GM12875 (cell line): ENCODE results near the gene TPRN.

Experiments used
- H3K4me3 ChIP-seq: one replicate; pipeline ENCODE4 v1.5.1; 2011; ENCODE audit warnings: low read depth, low read length, control low read depth
- TF ChIP-seq, protein P1 (sequence below): IDR thresholded peaks from 2 replicates; pipeline ENCODE4 v1.5.1; 2011; ENCODE audit warnings: low read depth, mild to moderate bottlenecking, control low read depth, inconsistent platforms, low read length, moderate library complexity, borderline replicate concordance; ENCODE audit not compliant: insufficient read depth

TPRN gene

DNA sequence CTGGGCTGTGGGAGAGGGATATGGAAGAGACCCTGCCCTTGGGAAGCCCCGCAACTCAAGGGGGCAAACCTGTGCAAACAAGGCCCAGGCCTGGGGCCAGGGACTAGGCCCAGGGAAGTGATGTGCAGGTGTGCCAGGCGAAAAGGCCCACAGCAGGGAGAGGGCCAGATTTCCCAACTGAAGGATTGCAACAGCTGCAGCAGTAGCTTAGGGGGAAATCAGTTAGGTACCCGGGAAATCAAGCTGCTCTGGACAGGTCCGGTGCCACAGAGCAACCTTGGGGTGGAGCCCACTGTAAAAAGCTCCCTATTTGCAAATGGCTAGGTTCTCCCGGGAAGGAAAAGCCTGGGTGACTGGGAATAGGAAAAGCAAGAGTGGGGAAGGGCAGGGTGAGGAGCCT, 51.2 kb downstream of the TPRN start:
- H3K4me3 ChIP-seq: no peak overlapping the region
- TF ChIP-seq, protein P1, sequence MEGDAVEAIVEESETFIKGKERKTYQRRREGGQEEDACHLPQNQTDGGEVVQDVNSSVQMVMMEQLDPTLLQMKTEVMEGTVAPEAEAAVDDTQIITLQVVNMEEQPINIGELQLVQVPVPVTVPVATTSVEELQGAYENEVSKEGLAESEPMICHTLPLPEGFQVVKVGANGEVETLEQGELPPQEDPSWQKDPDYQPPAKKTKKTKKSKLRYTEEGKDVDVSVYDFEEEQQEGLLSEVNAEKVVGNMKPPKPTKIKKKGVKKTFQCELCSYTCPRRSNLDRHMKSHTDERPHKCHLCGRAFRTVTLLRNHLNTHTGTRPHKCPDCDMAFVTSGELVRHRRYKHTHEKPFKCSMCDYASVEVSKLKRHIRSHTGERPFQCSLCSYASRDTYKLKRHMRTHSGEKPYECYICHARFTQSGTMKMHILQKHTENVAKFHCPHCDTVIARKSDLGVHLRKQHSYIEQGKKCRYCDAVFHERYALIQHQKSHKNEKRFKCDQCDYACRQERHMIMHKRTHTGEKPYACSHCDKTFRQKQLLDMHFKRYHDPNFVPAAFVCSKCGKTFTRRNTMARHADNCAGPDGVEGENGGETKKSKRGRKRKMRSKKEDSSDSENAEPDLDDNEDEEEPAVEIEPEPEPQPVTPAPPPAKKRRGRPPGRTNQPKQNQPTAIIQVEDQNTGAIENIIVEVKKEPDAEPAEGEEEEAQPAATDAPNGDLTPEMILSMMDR: no peak

DNA sequence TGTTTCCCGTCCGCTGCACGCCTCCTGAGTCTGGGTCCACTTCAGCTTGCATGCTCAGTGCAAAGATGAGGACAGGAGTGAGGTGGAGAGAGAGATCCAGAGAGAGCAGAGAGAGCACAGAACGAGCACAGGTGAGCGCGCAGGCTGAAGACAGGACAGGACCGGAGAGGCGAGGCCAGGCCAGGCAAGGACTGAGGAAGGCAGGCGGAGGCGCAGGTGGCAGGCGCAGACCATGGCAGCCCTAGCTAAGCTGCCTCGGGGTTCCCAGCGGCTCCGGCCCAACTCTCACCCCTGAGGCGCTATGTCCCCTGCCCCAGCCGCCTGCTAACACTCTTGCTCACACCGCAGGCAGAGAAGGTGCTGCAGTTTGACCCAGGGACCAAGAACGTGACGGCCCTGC, 51.9 kb downstream of the TPRN start:
- TF ChIP-seq, protein P1: no peak
- no peak overlapping the region for H3K4me3 ChIP-seq

DNA sequence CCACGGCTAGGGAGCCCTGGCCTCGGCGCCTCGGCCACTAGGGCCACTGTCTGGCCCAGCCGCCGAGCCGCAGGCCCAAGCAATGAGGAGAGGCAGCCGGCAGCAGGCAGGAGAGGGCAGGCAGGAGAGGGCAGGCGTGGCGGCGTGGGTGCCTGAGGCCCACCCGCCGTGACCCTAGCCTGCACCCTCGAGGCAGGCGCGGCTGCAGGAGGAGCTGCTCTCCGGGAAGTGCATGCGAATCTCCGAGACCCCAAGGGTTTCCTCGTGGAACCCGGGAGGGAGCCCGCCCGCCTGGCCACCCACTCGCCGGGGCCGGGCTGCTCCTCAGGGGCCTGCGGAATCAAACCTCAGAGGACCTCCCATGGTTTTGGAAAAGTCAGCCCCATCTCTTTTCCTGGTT, 52.3 kb downstream of the TPRN start:
- TF ChIP-seq, protein P1: no peak
- H3K4me3 ChIP-seq: no peak overlapping the region

DNA sequence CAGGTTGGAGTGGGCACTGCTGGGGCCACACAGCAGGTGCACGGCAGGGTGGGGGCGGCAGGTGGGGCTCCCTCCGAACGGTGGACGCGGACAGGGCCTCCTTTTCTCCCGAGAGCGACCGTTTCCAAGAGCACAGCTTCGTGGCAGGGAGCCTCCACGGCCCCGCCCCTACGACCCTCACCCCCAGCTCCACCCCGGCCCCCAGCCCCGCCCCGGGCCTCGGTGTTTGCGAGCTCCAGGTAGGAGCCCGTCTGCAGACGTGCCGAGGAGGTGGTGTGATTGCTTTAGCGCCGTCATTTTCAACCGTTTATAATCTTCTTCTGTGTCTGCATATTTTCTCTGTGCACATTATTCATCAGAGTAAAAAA, 52.8 kb downstream of the TPRN start:
- H3K4me3 ChIP-seq: no peak overlapping the region
- TF ChIP-seq, protein P1: no peak

DNA sequence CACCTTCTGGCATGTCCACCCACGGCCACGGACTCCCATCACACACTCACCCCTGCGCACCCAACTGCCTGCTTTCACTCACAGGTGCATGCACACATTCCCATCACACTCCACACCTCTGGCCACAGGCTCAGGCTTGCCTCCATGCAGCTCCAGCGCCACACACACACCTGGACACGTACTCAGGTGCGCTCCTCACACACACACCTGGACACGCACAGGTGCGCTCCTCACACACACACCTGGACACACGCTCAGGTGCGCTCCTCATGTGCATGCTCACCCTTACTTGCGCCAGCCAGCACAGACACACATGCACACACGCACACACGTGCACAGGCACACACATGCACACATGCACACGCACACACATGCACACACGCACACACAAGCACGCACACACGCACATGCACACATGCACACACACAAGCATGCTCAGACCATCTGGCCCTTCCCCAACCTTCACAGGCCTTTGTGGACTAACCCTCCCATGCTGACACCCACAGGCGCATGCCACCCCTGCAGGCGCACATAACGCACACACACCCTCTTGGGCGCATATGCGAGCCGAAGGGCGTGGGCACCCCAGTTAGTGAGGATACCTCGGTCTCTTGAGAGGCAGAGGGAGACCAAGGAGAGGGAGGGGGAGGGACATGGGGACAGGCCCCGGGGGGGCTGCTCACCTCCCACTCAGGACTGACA, 53.3 kb downstream of the TPRN start:
- TF ChIP-seq, protein P1: no peak
- H3K4me3 ChIP-seq: no peak overlapping the region

DNA sequence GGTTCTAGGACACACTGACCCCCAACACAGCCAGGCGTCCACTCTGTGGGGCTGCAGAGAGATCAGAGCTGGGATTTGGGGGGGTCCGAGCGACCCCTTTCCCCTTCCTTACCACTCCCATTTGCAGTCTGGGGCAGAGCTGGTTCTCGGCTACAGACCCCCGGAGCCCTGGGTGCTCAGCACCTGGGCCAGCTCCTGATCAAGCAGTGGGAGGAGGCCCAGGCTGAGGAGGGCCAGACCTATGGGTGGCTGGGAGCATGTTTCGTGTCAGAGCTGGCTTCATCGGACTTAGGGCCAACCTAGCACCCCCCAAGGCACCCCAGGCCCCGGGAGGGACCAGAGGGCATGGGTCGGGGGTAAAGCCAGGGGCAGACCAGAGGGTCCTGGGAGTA, 54.0 kb downstream of the TPRN start:
- no peak overlapping the region for H3K4me3 ChIP-seq
- TF ChIP-seq, protein P1: no peak

DNA sequence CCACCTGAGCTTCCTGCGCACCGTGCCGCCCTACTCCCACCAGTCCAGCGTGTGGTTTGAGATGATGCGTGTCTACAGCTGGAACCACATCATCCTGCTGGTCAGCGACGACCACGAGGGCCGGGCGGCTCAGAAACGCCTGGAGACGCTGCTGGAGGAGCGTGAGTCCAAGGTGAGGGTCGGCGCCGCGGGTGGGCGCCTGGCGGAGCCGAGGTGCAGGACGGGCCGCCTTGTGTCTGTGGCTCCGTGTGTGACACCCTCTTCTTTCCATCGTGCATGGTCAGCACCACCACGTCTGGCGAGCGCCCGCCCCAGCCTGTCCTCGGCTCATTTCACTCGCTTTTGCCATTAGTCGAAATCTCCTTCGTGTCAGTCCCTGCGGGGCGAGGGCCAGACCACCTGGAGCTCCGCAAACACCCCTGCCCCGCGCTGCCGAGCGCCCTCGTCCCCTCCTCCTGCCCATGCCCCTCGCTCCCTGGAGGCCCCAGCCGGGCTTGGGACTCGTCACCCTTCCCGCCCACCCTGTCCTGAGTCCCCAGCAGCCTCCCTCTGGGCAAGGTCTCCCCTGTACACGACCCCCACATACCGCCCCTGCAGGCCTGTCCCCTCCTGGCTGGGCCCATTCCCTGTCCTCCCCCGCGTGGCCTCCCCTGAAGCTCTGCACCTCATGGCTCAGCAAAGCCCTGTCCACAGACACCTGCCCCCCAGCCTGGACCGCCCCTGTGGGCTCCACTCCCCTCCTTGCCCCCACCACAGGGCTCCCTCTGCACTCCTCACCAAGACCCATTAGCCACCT, 54.6 kb downstream of the TPRN start:
- TF ChIP-seq, protein P1: no peak
- no peak overlapping the region for H3K4me3 ChIP-seq
